GM23338 (cell line): ENCODE results near the gene F8. TPM values are rescaled to one million over a fixed set of nuclear protein-coding genes. Genes with fewer than 3 reads are reported as not detected.

Experiments
- ATAC-seq: fragments of 200-7000 bp; cut with Tn5 transposase; 3 replicates; pipeline ENCODE4 v1.9.1; 2020
- DNase-seq: peaks from one replicate; pipeline ENCODE4 v3.0.0-alpha.2; 2015; ENCODE audit warnings: low spot score
- H2AFZ ChIP-seq: fragments of 200-600 bp; sonication (generic); 2 replicates; pipeline ENCODE4 v1.8.0; 2016; ENCODE audit warnings: antibody characterized with exemption, mild to moderate bottlenecking, moderate library complexity
- H3F3A ChIP-seq: fragments of 200-600 bp; sonication (generic); replicated peaks from 2 replicates; pipeline ENCODE4 v1.8.0; 2017; ENCODE audit warnings: antibody characterized with exemption, mixed run types, low read depth
- H3K27ac ChIP-seq: fragments of 200-600 bp; sonication (generic); 2 replicates; pipeline ENCODE4 v1.6.1; 2016; ENCODE audit warnings: low read depth
- H3K27me3 ChIP-seq: fragments of 200-600 bp; sonication (generic); 2 replicates; pipeline ENCODE4 v1.8.0; 2016; ENCODE audit warnings: mild to moderate bottlenecking, mixed run types, moderate library complexity; ENCODE audit not compliant: insufficient read depth
- H3K36me3 ChIP-seq: fragments of 200-600 bp; sonication (generic); 2 replicates; pipeline ENCODE4 v1.8.0; 2016; ENCODE audit warnings: mild to moderate bottlenecking; ENCODE audit not compliant: insufficient read depth
- H3K4me1 ChIP-seq: fragments of 200-600 bp; sonication (generic); 2 replicates; pipeline ENCODE4 v1.8.0; 2016; ENCODE audit warnings: mild to moderate bottlenecking, moderate library complexity; ENCODE audit not compliant: insufficient read depth
- H3K4me2 ChIP-seq: fragments of 200-600 bp; sonication (generic); 2 replicates; pipeline ENCODE4 v1.7.1; 2017; ENCODE audit warnings: mixed run types
- H3K4me3 ChIP-seq: fragments of 200-600 bp; sonication (generic); 2 replicates; pipeline ENCODE4 v1.6.1; 2016; ENCODE audit warnings: mixed run types
- H3K79me2 ChIP-seq: fragments of 200-600 bp; sonication (generic); replicated peaks from 2 replicates; pipeline ENCODE4 v1.8.0; 2017; ENCODE audit warnings: mild to moderate bottlenecking; ENCODE audit not compliant: insufficient read depth
- H3K9me2 ChIP-seq: fragments of 200-600 bp; sonication (generic); 2 replicates; pipeline ENCODE4 v1.8.0; 2017; ENCODE audit not compliant: insufficient read depth
- H4K20me1 ChIP-seq: fragments of 200-600 bp; sonication (generic); replicated peaks from 2 replicates; pipeline ENCODE4 v1.8.0; 2017; ENCODE audit warnings: mild to moderate bottlenecking; ENCODE audit not compliant: insufficient read depth
- H3K27ac Mint-ChIP-seq: 2 replicates; pipeline ENCODE4 v1.8.0; 2020; ENCODE audit warnings: inconsistent platforms, mild to moderate bottlenecking, moderate library complexity, mixed read lengths
- H3K27me3 Mint-ChIP-seq: 3 replicates; pipeline ENCODE4 v1.8.0; 2022; ENCODE audit warnings: low read depth, mild to moderate bottlenecking, moderate library complexity, mixed read lengths, inconsistent platforms; ENCODE audit not compliant: insufficient read depth, poor library complexity
- H3K36me3 Mint-ChIP-seq: 3 replicates; pipeline ENCODE4 v1.8.0; 2021; ENCODE audit warnings: low read depth, mild to moderate bottlenecking, inconsistent platforms, moderate library complexity, mixed read lengths
- H3K4me1 Mint-ChIP-seq: 3 replicates; pipeline ENCODE4 v1.8.0; 2020; ENCODE audit warnings: mild to moderate bottlenecking, inconsistent platforms, mixed read lengths
- H3K4me3 Mint-ChIP-seq: 3 replicates; pipeline ENCODE4 v1.8.0; 2021; ENCODE audit warnings: moderate library complexity, mild to moderate bottlenecking, inconsistent platforms, mixed read lengths
- H3K9me3 Mint-ChIP-seq: 3 replicates; pipeline ENCODE4 v1.8.0; 2020; ENCODE audit warnings: moderate library complexity, mild to moderate bottlenecking, inconsistent platforms, mixed read lengths
- CREB1 ChIP-seq: fragments of 250-450 bp; sonication (Bioruptor Pico); IDR thresholded peaks from 2 replicates; pipeline ENCODE4 v1.5.0; 2020; ENCODE audit warnings: low read depth, mild to moderate bottlenecking, moderate library complexity
- EZH2 ChIP-seq: fragments of 200-600 bp; sonication (generic); IDR thresholded peaks from one replicate; pipeline ENCODE4 v1.8.0; 2017; ENCODE audit warnings: antibody characterized with exemption, mild to moderate bottlenecking, low read depth; ENCODE audit not compliant: unreplicated experiment
- EZH2phosphoT487 ChIP-seq: fragments of 200-600 bp; sonication (generic); IDR thresholded peaks from one replicate; pipeline ENCODE4 v1.8.1; 2018; ENCODE audit warnings: antibody characterized with exemption; ENCODE audit not compliant: unreplicated experiment
- POLR2AphosphoS5 ChIP-seq: IDR thresholded peaks from 2 replicates; pipeline ENCODE4 v1.6.1; 2016; ENCODE audit warnings: antibody characterized with exemption, low read depth
- STAT1 ChIP-seq: IDR thresholded peaks from one replicate; pipeline ENCODE4 v1.6.1; 2016; ENCODE audit warnings: antibody characterized with exemption; ENCODE audit not compliant: unreplicated experiment
- ZNF114 ChIP-seq: fragments of 250-450 bp; sonication (Bioruptor Pico); IDR thresholded peaks from 2 replicates; pipeline ENCODE4 v1.5.0; 2020; ENCODE audit warnings: mild to moderate bottlenecking, moderate library complexity
- ZNF331 ChIP-seq: fragments of 250-450 bp; sonication (Bioruptor Pico); IDR thresholded peaks from 2 replicates; pipeline ENCODE4 v1.5.0; 2020; ENCODE audit warnings: low read depth, mild to moderate bottlenecking, moderate library complexity
- polyA plus RNA-seq: library from polyadenylated mRNA; unstranded; fragments of >200 nt; fragmentation: Nextera tagmentation; extraction: Ambion mirVana; gene quantifications from 2 replicates; pipeline ENCODE4 v1.2.1, GENCODE V29; 2016
- total RNA-seq: library from RNA; depleted of rRNA; stranded (reverse); fragments of >200 nt; shearing (Covaris generic); gene quantifications from 2 replicates; pipeline ENCODE4 v1.2.3, GENCODE V29; 2014
- TF ChIP-seq, protein P1 (sequence below), 2 experiments: fragments of 200-600 bp in 1 of 2; sonication (generic) in 1 of 2; conservative IDR thresholded peaks; 2 replicates each; pipeline versions ENCODE4 v1.5.1 to v1.6.1; 2016 to 2017; ENCODE audit warnings: antibody characterized with exemption in 2 of 2, low read depth in 2 of 2, mild to moderate bottlenecking in 2 of 2, moderate library complexity in 1 of 2
- TF ChIP-seq, protein P2 (sequence below): fragments of 250-450 bp; sonication (Bioruptor Pico); IDR thresholded peaks from 2 replicates; pipeline ENCODE4 v1.5.0; 2020; ENCODE audit warnings: mild to moderate bottlenecking, moderate library complexity

F8 gene
- total and polyA plus RNA-seq, 2 experiments from 2014 or later = 0.70 to 1.8 TPM

GRCh38 chrX:154793084-154793795 lies 229.3 kb downstream of the F8 start (continued):
- TF ChIP-seq, protein P1, sequence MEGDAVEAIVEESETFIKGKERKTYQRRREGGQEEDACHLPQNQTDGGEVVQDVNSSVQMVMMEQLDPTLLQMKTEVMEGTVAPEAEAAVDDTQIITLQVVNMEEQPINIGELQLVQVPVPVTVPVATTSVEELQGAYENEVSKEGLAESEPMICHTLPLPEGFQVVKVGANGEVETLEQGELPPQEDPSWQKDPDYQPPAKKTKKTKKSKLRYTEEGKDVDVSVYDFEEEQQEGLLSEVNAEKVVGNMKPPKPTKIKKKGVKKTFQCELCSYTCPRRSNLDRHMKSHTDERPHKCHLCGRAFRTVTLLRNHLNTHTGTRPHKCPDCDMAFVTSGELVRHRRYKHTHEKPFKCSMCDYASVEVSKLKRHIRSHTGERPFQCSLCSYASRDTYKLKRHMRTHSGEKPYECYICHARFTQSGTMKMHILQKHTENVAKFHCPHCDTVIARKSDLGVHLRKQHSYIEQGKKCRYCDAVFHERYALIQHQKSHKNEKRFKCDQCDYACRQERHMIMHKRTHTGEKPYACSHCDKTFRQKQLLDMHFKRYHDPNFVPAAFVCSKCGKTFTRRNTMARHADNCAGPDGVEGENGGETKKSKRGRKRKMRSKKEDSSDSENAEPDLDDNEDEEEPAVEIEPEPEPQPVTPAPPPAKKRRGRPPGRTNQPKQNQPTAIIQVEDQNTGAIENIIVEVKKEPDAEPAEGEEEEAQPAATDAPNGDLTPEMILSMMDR (conservative IDR thresholded peaks at IDR 0.05; ENCODE audit: low read depth in 2 of 2) = no peak

- Histone ChIP-seq H3K4me1 (peaks cover 4% of the 10 kb centered on the region), H3F3A (no peaks in the 10 kb centered on the region), H4K20me1 (no peaks in the 10 kb centered on the region), H3K27me3 (no peaks in the 10 kb centered on the region), H3K36me3 (no peaks in the 10 kb centered on the region), H3K4me2 (no peak overlapping the region), H3K79me2 (no peaks in the 10 kb centered on the region), H3K4me3 (no peak overlapping the region), H2AFZ (no peak overlapping the region), H3K27ac (no peak overlapping the region), H3K9me2 (no peaks in the 10 kb centered on the region)
- no peak overlapping the region for H3K27ac Mint-ChIP-seq
- TF ChIP-seq CREB1 (no peak), EZH2 (no peak), POLR2AphosphoS5 (no peak)
- DNase-seq (no peak), ATAC-seq (no peak)
- peaks cover 15% of the 10 kb centered on the region for H3K4me1 Mint-ChIP-seq
- no peaks in the 10 kb centered on the region for H3K9me3 Mint-ChIP-seq
- H3K36me3 Mint-ChIP-seq = no peaks in the 10 kb centered on the region; the same call in 2 of the 3 replicates
- no peaks in the 10 kb centered on the region for H3K27me3 Mint-ChIP-seq
- no peak overlapping the region for H3K4me3 Mint-ChIP-seq
Measured at GRCh38 chrX:154791939-154792338, 230.6 kb downstream of the F8 start.

DNA sequence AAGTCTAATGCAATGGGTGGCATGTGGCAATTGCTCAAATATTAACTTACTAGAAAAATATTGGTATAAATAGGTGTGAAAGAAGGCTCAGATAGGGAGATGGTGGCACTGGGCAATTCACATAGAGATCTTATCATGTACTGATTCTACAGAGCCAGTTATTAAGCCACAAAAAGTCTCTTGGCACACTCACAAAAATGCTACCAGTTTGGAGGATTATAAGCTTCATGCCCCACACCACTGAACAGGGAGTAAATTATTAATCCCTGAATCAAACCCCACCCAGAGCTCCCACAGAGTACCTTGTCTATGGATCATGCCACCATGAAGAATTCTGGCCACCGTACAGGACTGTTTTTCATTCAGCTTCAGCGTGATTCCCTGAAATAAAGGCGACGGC lies 231.1 kb downstream of the F8 start:
- H3K36me3 Mint-ChIP-seq = no peaks in the 10 kb centered on the region; the same call in 2 of the 3 replicates
- Histone ChIP-seq H3K4me1 (no peaks in the 10 kb centered on the region; the same call in 1 of the 2 replicates), H3K27ac (no peak overlapping the region), H3F3A (no peaks in the 10 kb centered on the region), H3K9me2 (no peaks in the 10 kb centered on the region), H3K27me3 (no peaks in the 10 kb centered on the region), H3K79me2 (no peaks in the 10 kb centered on the region), H3K4me2 (no peak overlapping the region), H3K4me3 (no peak overlapping the region), H2AFZ (no peak overlapping the region), H4K20me1 (no peaks in the 10 kb centered on the region), H3K36me3 (no peaks in the 10 kb centered on the region)
- ATAC-seq (no peak), DNase-seq (no peak)
- H3K27me3 Mint-ChIP-seq = no peaks in the 10 kb centered on the region
- no peaks in the 10 kb centered on the region for H3K9me3 Mint-ChIP-seq
- no peak overlapping the region for H3K27ac Mint-ChIP-seq
- peaks cover 11% of the 10 kb centered on the region for H3K4me1 Mint-ChIP-seq
- no peak overlapping the region for H3K4me3 Mint-ChIP-seq
- TF ChIP-seq EZH2phosphoT487 (no peak), ZNF114 (CRISPR knock-in tag) (no peak), EZH2 (no peak), STAT1 (no peak), CREB1 (no peak), ZNF331 (no peak)
- TF ChIP-seq, protein P2, sequence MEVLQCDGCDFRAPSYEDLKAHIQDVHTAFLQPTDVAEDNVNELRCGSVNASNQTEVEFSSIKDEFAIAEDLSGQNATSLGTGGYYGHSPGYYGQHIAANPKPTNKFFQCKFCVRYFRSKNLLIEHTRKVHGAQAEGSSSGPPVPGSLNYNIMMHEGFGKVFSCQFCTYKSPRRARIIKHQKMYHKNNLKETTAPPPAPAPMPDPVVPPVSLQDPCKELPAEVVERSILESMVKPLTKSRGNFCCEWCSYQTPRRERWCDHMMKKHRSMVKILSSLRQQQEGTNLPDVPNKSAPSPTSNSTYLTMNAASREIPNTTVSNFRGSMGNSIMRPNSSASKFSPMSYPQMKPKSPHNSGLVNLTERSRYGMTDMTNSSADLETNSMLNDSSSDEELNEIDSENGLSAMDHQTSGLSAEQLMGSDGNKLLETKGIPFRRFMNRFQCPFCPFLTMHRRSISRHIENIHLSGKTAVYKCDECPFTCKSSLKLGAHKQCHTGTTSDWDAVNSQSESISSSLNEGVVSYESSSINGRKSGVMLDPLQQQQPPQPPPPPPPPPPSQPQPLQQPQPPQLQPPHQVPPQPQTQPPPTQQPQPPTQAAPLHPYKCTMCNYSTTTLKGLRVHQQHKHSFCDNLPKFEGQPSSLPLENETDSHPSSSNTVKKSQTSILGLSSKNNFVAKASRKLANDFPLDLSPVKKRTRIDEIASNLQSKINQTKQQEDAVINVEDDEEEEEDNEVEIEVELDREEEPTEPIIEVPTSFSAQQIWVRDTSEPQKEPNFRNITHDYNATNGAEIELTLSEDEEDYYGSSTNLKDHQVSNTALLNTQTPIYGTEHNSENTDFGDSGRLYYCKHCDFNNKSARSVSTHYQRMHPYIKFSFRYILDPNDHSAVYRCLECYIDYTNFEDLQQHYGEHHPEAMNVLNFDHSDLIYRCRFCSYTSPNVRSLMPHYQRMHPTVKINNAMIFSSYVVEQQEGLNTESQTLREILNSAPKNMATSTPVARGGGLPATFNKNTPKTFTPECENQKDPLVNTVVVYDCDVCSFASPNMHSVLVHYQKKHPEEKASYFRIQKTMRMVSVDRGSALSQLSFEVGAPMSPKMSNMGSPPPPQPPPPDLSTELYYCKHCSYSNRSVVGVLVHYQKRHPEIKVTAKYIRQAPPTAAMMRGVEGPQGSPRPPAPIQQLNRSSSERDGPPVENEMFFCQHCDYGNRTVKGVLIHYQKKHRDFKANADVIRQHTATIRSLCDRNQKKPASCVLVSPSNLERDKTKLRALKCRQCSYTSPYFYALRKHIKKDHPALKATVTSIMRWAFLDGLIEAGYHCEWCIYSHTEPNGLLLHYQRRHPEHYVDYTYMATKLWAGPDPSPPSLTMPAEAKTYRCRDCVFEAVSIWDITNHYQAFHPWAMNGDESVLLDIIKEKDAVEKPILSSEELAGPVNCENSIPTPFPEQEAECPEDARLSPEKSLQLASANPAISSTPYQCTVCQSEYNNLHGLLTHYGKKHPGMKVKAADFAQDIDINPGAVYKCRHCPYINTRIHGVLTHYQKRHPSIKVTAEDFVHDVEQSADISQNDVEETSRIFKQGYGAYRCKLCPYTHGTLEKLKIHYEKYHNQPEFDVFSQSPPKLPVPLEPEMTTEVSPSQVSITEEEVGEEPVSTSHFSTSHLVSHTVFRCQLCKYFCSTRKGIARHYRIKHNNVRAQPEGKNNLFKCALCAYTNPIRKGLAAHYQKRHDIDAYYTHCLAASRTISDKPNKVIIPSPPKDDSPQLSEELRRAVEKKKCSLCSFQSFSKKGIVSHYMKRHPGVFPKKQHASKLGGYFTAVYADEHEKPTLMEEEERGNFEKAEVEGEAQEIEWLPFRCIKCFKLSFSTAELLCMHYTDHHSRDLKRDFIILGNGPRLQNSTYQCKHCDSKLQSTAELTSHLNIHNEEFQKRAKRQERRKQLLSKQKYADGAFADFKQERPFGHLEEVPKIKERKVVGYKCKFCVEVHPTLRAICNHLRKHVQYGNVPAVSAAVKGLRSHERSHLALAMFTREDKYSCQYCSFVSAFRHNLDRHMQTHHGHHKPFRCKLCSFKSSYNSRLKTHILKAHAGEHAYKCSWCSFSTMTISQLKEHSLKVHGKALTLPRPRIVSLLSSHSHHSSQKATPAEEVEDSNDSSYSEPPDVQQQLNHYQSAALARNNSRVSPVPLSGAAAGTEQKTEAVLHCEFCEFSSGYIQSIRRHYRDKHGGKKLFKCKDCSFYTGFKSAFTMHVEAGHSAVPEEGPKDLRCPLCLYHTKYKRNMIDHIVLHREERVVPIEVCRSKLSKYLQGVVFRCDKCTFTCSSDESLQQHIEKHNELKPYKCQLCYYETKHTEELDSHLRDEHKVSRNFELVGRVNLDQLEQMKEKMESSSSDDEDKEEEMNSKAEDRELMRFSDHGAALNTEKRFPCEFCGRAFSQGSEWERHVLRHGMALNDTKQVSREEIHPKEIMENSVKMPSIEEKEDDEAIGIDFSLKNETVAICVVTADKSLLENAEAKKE (CRISPR knock-in tag) = no peak
- TF ChIP-seq, protein P1 (conservative IDR thresholded peaks at IDR 0.05; ENCODE audit: low read depth in 2 of 2) = no peak
